Measurements from ENCODE around the gene ZNF740.

The ZNF740 gene

GRCh38 chr12:53230108-53230845 is 49.8 kb downstream of the ZNF740 start:
- DNase-seq = peak; percentile 9

- DNase-seq = no peak
These were observed 51.1 kb downstream of the ZNF740 start for GRCh38 chr12:53231671-53231920.

GRCh38 chr12:53231921-53232645 is 51.6 kb downstream of the ZNF740 start, which contains the start of gene RARG:
Gene RARG (minus strand): TSS chr12:53232209. CDS start chr12:53227545, 4,664 bp downstream.
- peak; percentile 86 for DNase-seq

- peak; percentile 28 for DNase-seq
These were observed 52.3 kb downstream of the ZNF740 start for GRCh38 chr12:53232646-53233461.

- no peak for DNase-seq
These were observed 53.2 kb downstream of the ZNF740 start for GRCh38 chr12:53233671-53234121.

GRCh38 chr12:53234271-53234914 is 53.9 kb downstream of the ZNF740 start:
- peak; percentile 6 for DNase-seq

- DNase-seq = no peak
These were observed 54.6 kb downstream of the ZNF740 start for GRCh38 chr12:53235164-53235563.

GRCh38 chr12:53235742-53236442 is 55.4 kb downstream of the ZNF740 start:
- peak; percentile 39 for DNase-seq

- peak; percentile 63 for DNase-seq
These were observed 56.1 kb downstream of the ZNF740 start for GRCh38 chr12:53236443-53237111.

GRCh38 chr12:53239643-53240258 is 59.2 kb downstream of the ZNF740 start:
- no peak for DNase-seq

- DNase-seq = no peak
These were observed 61.3 kb downstream of the ZNF740 start for GRCh38 chr12:53241623-53242412.

GRCh38 chr12:53244337-53244736 is 63.8 kb downstream of the ZNF740 start:
- no peak for DNase-seq

All from stimulated activated naive CD4-positive, alpha-beta T cell treated with Interleukin-2 at 50 U/mL for 16 hours (primary cell).